Immature natural killer cell (primary cell): ENCODE data around the gene COG3. TPM values are rescaled to one million over a fixed set of nuclear protein-coding genes. Genes with fewer than 3 reads are reported as not detected.

Experiments
- DNase-seq, 3 donors: peaks; one replicate each; pipeline ENCODE4 v3.0.0; 2022; ENCODE audit warnings: mixed read lengths in 1 of 3
- H3K27ac Mint-ChIP-seq, 6 donors: one replicate each; pipeline ENCODE4 v1.8.0; 2020; ENCODE audit warnings: mixed read lengths in 6 of 6, mild to moderate bottlenecking in 5 of 6, inconsistent platforms in 4 of 6, moderate library complexity in 3 of 6
- H3K27me3 Mint-ChIP-seq, 3 donors: one replicate each; pipeline ENCODE4 v1.8.0; 2020 to 2021; ENCODE audit warnings: low read depth in 3 of 3, mild to moderate bottlenecking in 3 of 3, mixed read lengths in 3 of 3, moderate library complexity in 3 of 3, inconsistent platforms in 1 of 3
- H3K36me3 Mint-ChIP-seq, 3 donors: one replicate each; pipeline ENCODE4 v1.8.0; 2020; ENCODE audit warnings: mixed read lengths in 3 of 3, inconsistent platforms in 2 of 3, mild to moderate bottlenecking in 2 of 3
- H3K4me1 Mint-ChIP-seq, 2 donors: one replicate each; pipeline ENCODE4 v1.8.0; 2020; ENCODE audit warnings: inconsistent platforms in 2 of 2, mild to moderate bottlenecking in 2 of 2, mixed read lengths in 2 of 2, moderate library complexity in 1 of 2
- H3K4me3 Mint-ChIP-seq, 5 donors: one replicate each; pipeline ENCODE4 v1.8.0; 2020; ENCODE audit warnings: mild to moderate bottlenecking in 5 of 5, mixed read lengths in 5 of 5, inconsistent platforms in 3 of 5, moderate library complexity in 3 of 5
- H3K9me3 Mint-ChIP-seq, 6 donors: one replicate each; pipeline ENCODE4 v1.8.0; 2020; ENCODE audit warnings: mild to moderate bottlenecking in 6 of 6, mixed read lengths in 6 of 6, inconsistent platforms in 4 of 6, moderate library complexity in 3 of 6
- polyA plus RNA-seq, 3 donors: library from polyadenylated mRNA; unstranded; fragments of 300-500 nt; fragmentation: Illumina TruSeq; gene quantifications; one replicate each; pipeline ENCODE4 v1.2.3, GENCODE V29; 2021

The COG3 gene
- polyA plus RNA-seq, 3 donors from 2014 or later: 25.5 to 48.2 (median 27.8) TPM

DNA sequence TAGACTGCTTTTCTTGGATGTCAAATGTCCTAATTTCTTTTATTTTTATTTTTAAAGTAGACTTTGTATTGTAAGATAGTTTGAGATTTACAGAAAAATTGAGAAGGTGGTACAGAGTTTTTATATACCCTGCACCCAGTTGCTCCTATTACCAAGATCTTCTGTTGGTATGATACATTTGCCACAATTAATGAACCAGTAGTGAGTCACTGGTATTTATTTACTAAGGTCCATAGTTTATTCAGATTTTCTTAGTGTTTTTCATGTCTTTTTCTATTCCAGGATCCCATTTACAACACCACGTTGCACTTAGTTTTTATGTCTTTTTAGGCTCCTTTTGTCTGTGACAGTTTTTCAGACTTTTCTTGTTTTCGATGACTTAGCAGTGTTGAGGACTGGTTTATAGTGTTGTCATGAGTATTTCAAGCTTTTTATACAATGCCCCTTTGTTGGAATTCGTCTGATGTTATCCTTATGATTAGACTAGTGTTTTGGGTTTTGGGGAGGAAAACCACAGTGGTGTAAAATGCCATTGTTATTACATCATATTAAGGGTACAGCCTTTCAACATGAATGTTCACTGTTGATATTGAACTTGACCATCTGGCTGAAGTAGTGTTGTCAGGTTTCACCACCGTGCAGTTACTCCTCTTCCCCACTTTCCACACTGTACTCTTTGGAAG is 35.9 kb downstream of the COG3 start:
- no peaks in the 10 kb centered on the region for H3K9me3 Mint-ChIP-seq

GRCh38 chr13:45501175-45501526 is 36.4 kb downstream of the COG3 start:
- no peaks in the 10 kb centered on the region for H3K9me3 Mint-ChIP-seq
- H3K36me3 Mint-ChIP-seq: peaks cover 29 to 47% (median 39%) of the 10 kb centered on the region in 3 donors
- H3K4me3 Mint-ChIP-seq: no peak overlapping the region
- peak overlapping the region in 1 of 6 donors; percentile 82 for H3K27ac Mint-ChIP-seq
- H3K4me1 Mint-ChIP-seq: peaks cover 7 to 33% of the 10 kb centered on the region in 2 donors
- DNase-seq: no peak
- no peaks in the 10 kb centered on the region for H3K27me3 Mint-ChIP-seq

More for the DNA sequence above, 35.9 kb downstream of the COG3 start:
- H3K27ac Mint-ChIP-seq: peak overlapping the region in 3 of 6 donors; percentile 34 to 82 (median 77)
- H3K4me1 Mint-ChIP-seq: peaks cover 6 to 33% of the 10 kb centered on the region in 2 donors
- H3K4me3 Mint-ChIP-seq: no peak overlapping the region
- no peaks in the 10 kb centered on the region for H3K27me3 Mint-ChIP-seq
- no peak for DNase-seq
- peaks cover 29 to 45% (median 36%) of the 10 kb centered on the region in 3 donors for H3K36me3 Mint-ChIP-seq

GRCh38 chr13:45503658-45504057 is 38.9 kb downstream of the COG3 start:
- Mint-ChIP-seq H3K4me3 (no peak overlapping the region), H3K4me1 (peaks cover 8 to 31% of the 10 kb centered on the region in 2 donors), H3K27me3 (no peaks in the 10 kb centered on the region), H3K36me3 (peaks cover 16 to 43% (median 35%) of the 10 kb centered on the region in 3 donors), H3K27ac (no peak overlapping the region), H3K9me3 (no peaks in the 10 kb centered on the region)
- DNase-seq: no peak

DNA sequence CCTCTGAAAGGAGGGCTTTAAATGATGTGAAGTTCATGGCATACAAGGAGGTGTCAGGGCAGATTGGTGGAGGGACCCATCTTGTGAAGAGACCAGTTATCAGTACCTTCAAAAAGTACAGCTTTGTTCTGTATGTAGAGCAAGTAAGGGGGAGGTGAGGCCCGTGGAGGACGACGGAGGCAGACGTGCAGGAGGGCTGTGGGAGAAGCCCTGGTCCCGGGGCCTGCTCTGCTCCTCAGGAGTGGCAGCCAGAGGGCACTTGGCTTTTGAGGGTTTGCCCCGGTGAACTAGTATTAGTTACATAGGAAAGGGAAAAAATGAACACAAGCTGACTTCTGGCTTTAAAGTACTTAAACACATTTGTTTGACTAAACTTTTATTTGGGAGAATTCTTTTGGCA is 42.1 kb downstream of the COG3 start:
- peaks cover 10 to 43% (median 29%) of the 10 kb centered on the region in 3 donors for H3K36me3 Mint-ChIP-seq
- H3K27ac Mint-ChIP-seq: peak overlapping the region in 3 of 6 donors; percentile 18 to 40 (median 18)
- no peaks in the 10 kb centered on the region for H3K9me3 Mint-ChIP-seq

DNA sequence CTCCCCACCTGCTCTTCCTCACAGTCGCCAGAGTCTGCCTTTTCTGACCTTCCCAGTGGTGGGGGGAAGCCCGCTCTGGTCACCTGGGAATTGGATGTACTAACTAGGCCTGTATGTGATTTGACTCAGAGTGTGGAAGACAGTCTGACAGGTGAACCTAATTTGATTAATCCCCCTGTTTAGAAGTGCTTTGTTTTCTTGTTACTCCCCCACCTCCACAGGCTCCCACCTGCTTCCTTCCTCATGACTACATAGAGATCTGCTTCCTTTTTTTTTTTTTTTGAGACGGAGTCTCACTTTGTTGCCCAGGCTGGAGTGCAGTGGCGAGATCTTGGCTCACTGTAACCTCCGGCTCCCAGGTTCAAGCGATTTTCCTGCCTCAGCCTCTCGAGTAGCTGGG is 44.0 kb downstream of the COG3 start:
- H3K27ac Mint-ChIP-seq: peak overlapping the region in 4 of 6 donors; percentile 15 to 68 (median 44)
- no peaks in the 10 kb centered on the region for H3K9me3 Mint-ChIP-seq
- H3K4me1 Mint-ChIP-seq: peaks cover 3 to 7% of the 10 kb centered on the region in 2 donors
- H3K4me3 Mint-ChIP-seq: no peak overlapping the region
- H3K27me3 Mint-ChIP-seq: no peaks in the 10 kb centered on the region
- no peak for DNase-seq
- H3K36me3 Mint-ChIP-seq: peaks cover 7 to 43% (median 27%) of the 10 kb centered on the region in 3 donors

More for the DNA sequence above, 42.1 kb downstream of the COG3 start:
- no peak overlapping the region for H3K4me3 Mint-ChIP-seq
- H3K4me1 Mint-ChIP-seq: peaks cover 3 to 16% of the 10 kb centered on the region in 2 donors
- no peaks in the 10 kb centered on the region for H3K27me3 Mint-ChIP-seq
- no peak for DNase-seq

- Mint-ChIP-seq H3K36me3 (peaks cover 7 to 39% (median 28%) of the 10 kb centered on the region in 3 donors), H3K4me3 (no peak overlapping the region), H3K9me3 (no peaks in the 10 kb centered on the region), H3K27me3 (no peaks in the 10 kb centered on the region), H3K4me1 (peaks cover 3 to 9% of the 10 kb centered on the region in 2 donors), H3K27ac (peak overlapping the region in 4 of 6 donors; percentile 31 to 66 (median 50))
- no peak for DNase-seq
These were observed 45.9 kb downstream of the COG3 start for GRCh38 chr13:45510672-45511071.

DNA sequence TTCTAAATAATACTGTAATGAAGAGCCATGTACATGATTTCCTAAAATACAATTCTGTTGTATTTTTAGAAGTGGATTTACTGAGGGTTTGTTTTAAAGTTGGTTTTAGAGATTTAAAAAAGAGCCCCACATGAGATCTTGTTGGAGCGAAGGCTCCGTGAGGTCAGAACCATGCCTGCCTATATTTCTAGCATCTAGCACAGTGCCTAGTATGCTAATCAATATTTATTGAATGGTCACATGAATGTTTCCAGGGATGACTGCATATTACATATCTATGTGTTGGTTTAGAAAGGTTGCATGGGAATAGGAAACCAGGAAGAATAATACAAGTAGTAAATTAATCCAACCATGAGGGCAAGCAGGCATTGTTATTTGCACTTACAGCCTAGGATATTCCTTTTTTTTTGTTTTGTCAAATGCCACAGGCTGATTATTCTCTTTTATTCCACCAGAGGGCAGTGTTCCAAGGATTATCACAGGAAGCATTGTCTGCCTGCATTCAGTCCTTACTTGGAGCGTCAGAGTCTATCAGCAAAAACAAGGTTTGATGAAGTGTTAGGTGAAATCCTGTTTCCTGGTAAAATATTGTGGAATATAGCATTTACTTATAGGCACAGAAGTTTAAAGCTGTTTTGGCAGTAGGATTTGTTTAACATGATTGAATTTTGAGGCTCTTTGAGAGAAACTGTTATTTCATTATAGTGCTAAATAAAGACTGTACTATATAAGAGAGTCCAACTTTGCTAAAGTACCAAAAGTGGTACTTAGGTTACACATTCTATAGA is 46.8 kb downstream of the COG3 start:
- H3K9me3 Mint-ChIP-seq: no peaks in the 10 kb centered on the region
- peak; percentile 42 to 50 (median 49) for DNase-seq
- H3K4me1 Mint-ChIP-seq: peaks cover 1 to 11% of the 10 kb centered on the region in 2 donors
- H3K36me3 Mint-ChIP-seq: peaks cover 7 to 40% (median 29%) of the 10 kb centered on the region in 3 donors
- no peaks in the 10 kb centered on the region for H3K27me3 Mint-ChIP-seq
- H3K27ac Mint-ChIP-seq: peak overlapping the region in 5 of 6 donors; percentile 11 to 87 (median 62)
- H3K4me3 Mint-ChIP-seq: no peak overlapping the region

DNA sequence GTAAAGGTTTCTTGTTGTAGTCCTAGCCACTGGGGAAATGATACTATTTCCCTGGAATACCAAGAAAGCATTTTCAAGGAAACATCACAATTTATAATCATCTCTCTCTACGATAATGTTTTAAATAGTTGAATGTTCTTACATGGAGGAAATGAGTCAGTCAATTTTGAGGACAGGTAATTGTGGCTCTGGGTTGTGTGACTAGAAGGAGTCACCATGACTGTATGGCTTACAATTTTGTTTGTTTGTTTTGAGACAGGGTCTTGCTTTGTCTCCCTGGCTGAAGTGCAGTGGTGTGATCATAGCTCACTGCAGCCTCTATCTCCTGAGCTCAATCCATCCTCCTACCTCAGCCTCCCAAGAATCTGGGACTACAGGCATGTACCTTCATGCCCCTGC is 47.4 kb downstream of the COG3 start:
- Mint-ChIP-seq H3K4me3 (no peak overlapping the region), H3K4me1 (peaks cover 1 to 11% of the 10 kb centered on the region in 2 donors), H3K27ac (peak overlapping the region in 5 of 6 donors; percentile 11 to 68 (median 62)), H3K9me3 (no peaks in the 10 kb centered on the region), H3K27me3 (no peaks in the 10 kb centered on the region), H3K36me3 (peaks cover 7 to 40% (median 28%) of the 10 kb centered on the region in 3 donors)
- DNase-seq: no peak

- Mint-ChIP-seq H3K36me3 (peaks cover 18 to 53% (median 46%) of the 10 kb centered on the region in 3 donors), H3K4me3 (no peak overlapping the region), H3K27ac (no peak overlapping the region), H3K27me3 (peaks cover 0 to 3% (median 2%) of the 10 kb centered on the region in 3 donors), H3K4me1 (peaks cover 1 to 6% of the 10 kb centered on the region in 2 donors), H3K9me3 (no peaks in the 10 kb centered on the region)
- no peak for DNase-seq
These were observed 52.0 kb downstream of the COG3 start for GRCh38 chr13:45516757-45517156.

GRCh38 chr13:45518525-45519245 is 53.9 kb downstream of the COG3 start:
- Mint-ChIP-seq H3K4me3 (no peak overlapping the region), H3K27me3 (peaks cover 0 to 3% (median 2%) of the 10 kb centered on the region in 3 donors), H3K9me3 (no peaks in the 10 kb centered on the region), H3K36me3 (peaks cover 18 to 54% (median 46%) of the 10 kb centered on the region in 3 donors), H3K4me1 (peaks cover 1 to 12% of the 10 kb centered on the region in 2 donors), H3K27ac (peak overlapping the region in 2 of 6 donors; percentile 1 to 53)
- no peak for DNase-seq

DNA sequence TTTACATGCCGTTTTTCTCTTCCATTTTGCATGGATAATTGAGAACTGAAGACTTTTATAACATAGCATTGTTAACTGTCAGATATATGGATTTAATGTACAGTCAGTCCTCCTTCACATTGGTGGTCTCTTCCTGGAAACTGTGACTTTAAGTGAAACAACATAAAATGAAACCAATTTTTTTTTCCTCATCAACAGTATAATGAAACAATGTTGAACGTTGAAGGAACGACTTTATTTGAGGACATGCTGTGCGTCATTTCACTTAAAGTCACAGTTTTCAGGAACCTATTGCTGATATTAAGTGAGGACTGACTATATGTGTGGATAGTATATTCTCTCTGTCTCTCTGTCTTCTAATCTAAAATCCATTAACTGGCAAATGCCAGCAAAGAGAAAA is 54.8 kb downstream of the COG3 start:
- Mint-ChIP-seq H3K27me3 (peaks cover 0 to 3% (median 2%) of the 10 kb centered on the region in 3 donors), H3K27ac (peak overlapping the region in 1 of 6 donors; percentile 4), H3K4me3 (no peak overlapping the region), H3K9me3 (no peaks in the 10 kb centered on the region), H3K36me3 (peaks cover 18 to 54% (median 45%) of the 10 kb centered on the region in 3 donors), H3K4me1 (peaks cover 1 to 12% of the 10 kb centered on the region in 2 donors)
- DNase-seq: no peak

- Mint-ChIP-seq H3K4me1 (peaks cover 1 to 8% of the 10 kb centered on the region in 2 donors), H3K36me3 (peaks cover 25 to 58% (median 45%) of the 10 kb centered on the region in 3 donors), H3K27me3 (peaks cover 0 to 3% (median 2%) of the 10 kb centered on the region in 3 donors), H3K27ac (peak overlapping the region in 3 of 6 donors; percentile 5 to 70 (median 38)), H3K9me3 (no peaks in the 10 kb centered on the region), H3K4me3 (no peak overlapping the region)
- no peak for DNase-seq
These were observed 56.6 kb downstream of the COG3 start for GRCh38 chr13:45521297-45521696.

DNA sequence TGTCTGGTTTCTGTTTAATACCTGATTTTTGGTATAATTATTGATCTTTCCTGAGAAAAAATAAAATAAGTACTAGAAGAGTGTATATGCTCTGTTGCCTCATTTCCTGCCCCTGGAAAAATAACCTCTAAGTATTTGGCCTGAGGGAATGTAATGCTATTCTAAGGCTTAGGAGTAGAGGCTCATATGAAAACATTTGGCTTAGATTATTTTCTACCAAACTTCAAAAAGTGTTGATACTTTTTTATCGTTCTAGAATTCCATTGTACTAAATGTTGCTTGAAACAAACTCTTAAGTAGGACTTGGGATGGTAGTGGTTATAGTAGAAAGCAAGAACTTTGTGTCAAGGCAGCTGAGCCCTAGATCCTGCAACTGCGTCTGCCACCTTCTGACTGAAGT is 57.8 kb downstream of the COG3 start:
- Mint-ChIP-seq H3K27me3 (peaks cover 0 to 3% (median 2%) of the 10 kb centered on the region in 3 donors), H3K36me3 (peaks cover 24 to 48% (median 40%) of the 10 kb centered on the region in 3 donors), H3K4me3 (no peak overlapping the region), H3K9me3 (no peaks in the 10 kb centered on the region), H3K27ac (peak overlapping the region in 2 of 6 donors; percentile 12 to 45), H3K4me1 (peaks cover 1 to 8% of the 10 kb centered on the region in 2 donors)
- no peak for DNase-seq
